Ishikawa (cell line): ENCODE data around the gene DPYSL4.

Experiments used
- CEBPB ChIP-seq: IDR thresholded peaks from 2 replicates; pipeline ENCODE4 v1.6.1; 2012
- CREB1 ChIP-seq: IDR thresholded peaks from 2 replicates; pipeline ENCODE4 v1.6.1; 2012; ENCODE audit warnings: low read depth
- EGR1 ChIP-seq: IDR thresholded peaks from 2 replicates; pipeline ENCODE4 v1.6.1; 2012
- EP300 ChIP-seq: IDR thresholded peaks from 2 replicates; pipeline ENCODE4 v1.6.1; 2012; ENCODE audit warnings: borderline replicate concordance
- FOXM1 ChIP-seq: IDR thresholded peaks from 2 replicates; pipeline ENCODE4 v1.6.1; 2012; ENCODE audit warnings: low read depth, borderline replicate concordance
- NFIC ChIP-seq: IDR thresholded peaks from 2 replicates; pipeline ENCODE4 v1.6.1; 2012
- RAD21 ChIP-seq: IDR thresholded peaks from 2 replicates; pipeline ENCODE4 v1.6.1; 2012; ENCODE audit warnings: low read depth
- TAF1 ChIP-seq: IDR thresholded peaks from 2 replicates; pipeline ENCODE4 v1.6.1; 2012; ENCODE audit warnings: low read depth, mild to moderate bottlenecking
- TCF12 ChIP-seq: IDR thresholded peaks from 2 replicates; pipeline ENCODE4 v1.6.1; 2012; ENCODE audit warnings: low read depth
- TEAD4 ChIP-seq: IDR thresholded peaks from 2 replicates; pipeline ENCODE4 v1.6.1; 2012
- YY1 ChIP-seq: IDR thresholded peaks from 2 replicates; pipeline ENCODE4 v1.6.1; 2012; ENCODE audit warnings: low read depth
- ZBTB7A ChIP-seq: IDR thresholded peaks from 2 replicates; pipeline ENCODE4 v1.6.1; 2012; ENCODE audit warnings: low read depth
- TF ChIP-seq, protein P1 (sequence below): IDR thresholded peaks from 2 replicates; pipeline ENCODE4 v1.6.1; 2012
- TF ChIP-seq, protein P2 (sequence below): IDR thresholded peaks from 2 replicates; pipeline ENCODE4 v1.6.1; 2012
- TF ChIP-seq, protein P3 (sequence below): IDR thresholded peaks from 2 replicates; pipeline ENCODE4 v1.6.1; 2012; ENCODE audit warnings: low read depth, mild to moderate bottlenecking

Gene DPYSL4

DNA sequence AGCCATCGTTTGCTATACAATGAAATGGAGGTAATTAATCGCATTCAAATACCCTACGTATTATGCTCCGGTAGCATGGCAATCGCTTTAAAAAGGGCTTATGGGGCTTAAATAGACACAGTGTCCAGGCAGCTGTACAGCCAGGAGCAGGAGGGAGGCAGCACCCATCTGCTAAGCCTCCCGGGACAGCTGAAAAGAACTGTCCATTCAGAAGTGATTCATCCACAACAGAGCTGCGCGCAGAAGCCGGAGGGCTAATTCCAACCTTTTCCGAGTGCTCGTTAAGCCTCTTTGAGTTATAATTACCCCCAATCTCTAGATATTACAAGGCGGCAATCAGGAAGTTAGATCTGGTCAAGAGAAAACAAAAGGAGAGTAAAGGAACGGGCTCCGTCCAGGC is 58.3 kb downstream of the DPYSL4 start:
- TF ChIP-seq YY1 (no peak), EGR1 (no peak), ZBTB7A (no peak), FOXM1 (no peak), TEAD4 (no peak), CEBPB (no peak)
- TF ChIP-seq, protein P1, sequence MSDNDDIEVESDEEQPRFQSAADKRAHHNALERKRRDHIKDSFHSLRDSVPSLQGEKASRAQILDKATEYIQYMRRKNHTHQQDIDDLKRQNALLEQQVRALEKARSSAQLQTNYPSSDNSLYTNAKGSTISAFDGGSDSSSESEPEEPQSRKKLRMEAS = no peak
- TF ChIP-seq, protein P2, sequence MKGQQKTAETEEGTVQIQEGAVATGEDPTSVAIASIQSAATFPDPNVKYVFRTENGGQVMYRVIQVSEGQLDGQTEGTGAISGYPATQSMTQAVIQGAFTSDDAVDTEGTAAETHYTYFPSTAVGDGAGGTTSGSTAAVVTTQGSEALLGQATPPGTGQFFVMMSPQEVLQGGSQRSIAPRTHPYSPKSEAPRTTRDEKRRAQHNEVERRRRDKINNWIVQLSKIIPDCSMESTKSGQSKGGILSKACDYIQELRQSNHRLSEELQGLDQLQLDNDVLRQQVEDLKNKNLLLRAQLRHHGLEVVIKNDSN = no peak

DNA sequence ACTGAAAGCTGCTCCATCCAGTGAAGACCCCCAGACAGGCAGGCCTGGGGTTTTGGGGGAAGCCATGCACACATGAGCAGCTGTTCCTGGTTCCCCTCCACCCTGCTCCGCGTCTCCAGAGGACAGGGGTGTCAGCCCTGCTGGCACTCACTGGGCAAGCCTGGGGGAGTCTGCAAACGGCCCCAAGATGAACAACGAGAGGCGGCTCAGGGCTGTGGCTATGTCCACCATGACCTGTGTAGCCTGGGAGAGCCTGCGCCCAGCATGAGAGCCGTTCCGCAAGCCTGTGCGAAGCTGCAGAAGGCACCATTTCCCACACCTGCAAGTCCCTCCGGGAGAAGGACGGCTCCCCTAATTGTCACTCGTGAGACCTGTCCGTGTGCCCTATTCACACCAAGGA is 59.5 kb downstream of the DPYSL4 start:
- TF ChIP-seq TEAD4 (no peak), TCF12 (no peak), EP300 (no peak), FOXM1 (no peak), CEBPB (no peak), ZBTB7A (no peak), TAF1 (no peak), EGR1 (no peak), NFIC (no peak), RAD21 (no peak), YY1 (no peak), CREB1 (no peak)
- TF ChIP-seq, protein P2 = no peak
- TF ChIP-seq, protein P3, sequence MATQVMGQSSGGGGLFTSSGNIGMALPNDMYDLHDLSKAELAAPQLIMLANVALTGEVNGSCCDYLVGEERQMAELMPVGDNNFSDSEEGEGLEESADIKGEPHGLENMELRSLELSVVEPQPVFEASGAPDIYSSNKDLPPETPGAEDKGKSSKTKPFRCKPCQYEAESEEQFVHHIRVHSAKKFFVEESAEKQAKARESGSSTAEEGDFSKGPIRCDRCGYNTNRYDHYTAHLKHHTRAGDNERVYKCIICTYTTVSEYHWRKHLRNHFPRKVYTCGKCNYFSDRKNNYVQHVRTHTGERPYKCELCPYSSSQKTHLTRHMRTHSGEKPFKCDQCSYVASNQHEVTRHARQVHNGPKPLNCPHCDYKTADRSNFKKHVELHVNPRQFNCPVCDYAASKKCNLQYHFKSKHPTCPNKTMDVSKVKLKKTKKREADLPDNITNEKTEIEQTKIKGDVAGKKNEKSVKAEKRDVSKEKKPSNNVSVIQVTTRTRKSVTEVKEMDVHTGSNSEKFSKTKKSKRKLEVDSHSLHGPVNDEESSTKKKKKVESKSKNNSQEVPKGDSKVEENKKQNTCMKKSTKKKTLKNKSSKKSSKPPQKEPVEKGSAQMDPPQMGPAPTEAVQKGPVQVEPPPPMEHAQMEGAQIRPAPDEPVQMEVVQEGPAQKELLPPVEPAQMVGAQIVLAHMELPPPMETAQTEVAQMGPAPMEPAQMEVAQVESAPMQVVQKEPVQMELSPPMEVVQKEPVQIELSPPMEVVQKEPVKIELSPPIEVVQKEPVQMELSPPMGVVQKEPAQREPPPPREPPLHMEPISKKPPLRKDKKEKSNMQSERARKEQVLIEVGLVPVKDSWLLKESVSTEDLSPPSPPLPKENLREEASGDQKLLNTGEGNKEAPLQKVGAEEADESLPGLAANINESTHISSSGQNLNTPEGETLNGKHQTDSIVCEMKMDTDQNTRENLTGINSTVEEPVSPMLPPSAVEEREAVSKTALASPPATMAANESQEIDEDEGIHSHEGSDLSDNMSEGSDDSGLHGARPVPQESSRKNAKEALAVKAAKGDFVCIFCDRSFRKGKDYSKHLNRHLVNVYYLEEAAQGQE = no peak
- TF ChIP-seq, protein P1 = no peak

DNA sequence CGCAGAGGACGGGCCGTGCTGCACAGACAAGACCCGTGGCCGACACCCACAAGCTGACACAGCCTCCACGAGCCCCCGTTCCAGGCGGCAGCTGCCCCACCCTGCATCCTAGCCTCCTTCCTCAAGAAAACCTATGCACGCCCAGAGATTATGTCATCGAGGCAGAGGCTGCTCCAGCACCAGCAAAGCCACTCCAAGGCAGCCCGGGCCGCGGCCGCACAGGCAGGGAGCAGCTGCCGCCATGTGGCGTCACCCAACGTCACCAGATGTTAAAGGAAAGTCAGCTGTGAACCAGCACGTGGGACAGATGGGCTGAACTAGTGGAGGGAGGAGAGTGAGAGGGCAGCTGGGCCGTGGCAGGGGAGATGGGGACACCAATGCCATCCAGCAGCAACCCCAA is 61.2 kb downstream of the DPYSL4 start:
- TF ChIP-seq ZBTB7A (no peak), NFIC (no peak), CREB1 (no peak), EGR1 (no peak), EP300 (no peak), TCF12 (no peak), YY1 (no peak), FOXM1 (no peak), RAD21 (no peak), CEBPB (no peak), TAF1 (no peak), TEAD4 (no peak)
- TF ChIP-seq, protein P1 = no peak
- TF ChIP-seq, protein P2 = no peak
- TF ChIP-seq, protein P3 = no peak

DNA sequence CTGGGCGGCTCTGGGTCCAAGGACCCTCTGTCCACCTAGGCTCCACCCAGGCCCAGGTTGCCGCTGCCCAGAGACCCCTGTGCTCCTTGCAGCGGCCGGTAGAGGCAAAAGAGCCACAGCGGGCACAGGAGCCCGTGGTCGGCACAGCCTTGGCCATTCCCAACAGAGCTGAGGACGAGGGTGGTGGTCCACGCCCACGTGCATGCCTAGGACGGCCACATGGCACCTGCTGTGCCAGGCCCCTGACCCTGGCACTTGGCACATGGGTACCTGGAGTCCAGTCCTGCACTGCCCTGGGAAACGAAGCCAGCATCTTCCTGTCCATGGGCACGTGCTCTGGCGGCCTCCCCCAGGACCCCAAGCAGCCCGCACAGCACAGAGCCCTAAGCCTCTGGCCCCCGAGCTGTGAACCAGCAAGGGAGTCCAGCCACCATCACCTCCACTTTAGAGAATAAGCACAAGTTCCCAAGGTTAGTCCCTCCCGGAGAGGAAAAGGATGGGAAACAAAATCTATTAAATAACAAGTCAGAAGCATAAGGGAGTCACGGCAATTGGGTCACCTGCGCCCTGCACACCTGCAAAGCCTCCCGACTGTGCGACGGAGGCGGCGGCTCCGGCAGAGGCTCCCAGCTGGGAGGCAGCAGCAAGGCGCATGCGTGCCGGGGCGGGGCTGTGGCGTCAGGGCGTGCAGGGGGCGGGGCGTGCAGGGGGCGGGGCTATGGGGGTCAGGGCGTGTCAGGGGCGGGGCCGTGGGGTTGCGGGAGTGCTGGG is 61.9 kb downstream of the DPYSL4 start:
- TF ChIP-seq, protein P3 = no peak
- no peak for TF ChIP-seq EGR1
- TF ChIP-seq ZBTB7A = peak; percentile 13; the same call in 1 of the 2 replicates
- TF ChIP-seq YY1 = no peak
- TF ChIP-seq EP300 = no peak
- no peak for TF ChIP-seq RAD21
- TF ChIP-seq, protein P1 = peak; percentile 66
